Measurements from ENCODE around the gene SEC23B. TPM values are rescaled to one million over a fixed set of nuclear protein-coding genes. Genes with fewer than 3 reads are reported as not detected.

Gene SEC23B
- polyA plus RNA-seq, 1 of the 3 experiments (the other 2 are of a cell fraction), result 55.2 TPM

- Histone ChIP-seq H3K27me3 (ENCODE audit: insufficient read depth) (no peaks in the 10 kb centered on the region), H3K9me3 (no peaks in the 10 kb centered on the region), H3K4me3 (ENCODE audit: low read depth in 2 of 2, low read length in 1 of 2) (peak overlapping the region; percentile 94), H4K20me1 (ENCODE audit: insufficient read depth) (no peaks in the 10 kb centered on the region), H3K9ac (peak overlapping the region; percentile 90), H3K4me2 (peak overlapping the region; percentile 84), H3K9me2 (no peaks in the 10 kb centered on the region), H3K27ac (ENCODE audit: low read depth in 2 of 2, low read length in 1 of 2) (peak overlapping the region; percentile 96; a peak in 3 of 4 replicates), H3K4me1 (ENCODE audit: control insufficient read depth in 1 of 2, insufficient read depth in 2 of 2, low read depth in 1 of 2, low read length in 1 of 2) (peaks cover 0 to 7% of the 10 kb centered on the region in 2 experiments; a peak in 2 of 4 replicates), H3K79me2 (ENCODE audit: insufficient read depth) (peaks cover 39% of the 10 kb centered on the region), H3F3A (replicated peaks; ENCODE audit: insufficient read depth) (no peaks in the 10 kb centered on the region), H2AFZ (ENCODE audit: low read depth) (peak overlapping the region; percentile 85), H3K36me3 (replicated peaks in 1 of 2; ENCODE audit: control insufficient read depth in 1 of 2, insufficient read depth in 2 of 2, low read length in 1 of 2) (peaks cover 13 to 16% of the 10 kb centered on the region in 2 experiments)
- peak; percentile 85 for TF ChIP-seq POLR2AphosphoS5 (IDR thresholded peaks at IDR 0.05; ENCODE audit: low read depth, low read length)
- TF ChIP-seq CHD2 (IDR thresholded peaks at IDR 0.05; ENCODE audit: low read length, partially characterized antibody), result peak; percentile 53
- no peak for TF ChIP-seq TAF1 (IDR thresholded peaks at IDR 0.05; ENCODE audit: borderline replicate concordance, low read depth, low read length)
- no peak for TF ChIP-seq EP300 (IDR thresholded peaks at IDR 0.05; ENCODE audit: borderline replicate concordance in 1 of 2, low read depth in 1 of 2, low read length in 1 of 2)
- peak; percentile 94 for TF ChIP-seq MXI1 (IDR thresholded peaks at IDR 0.05; ENCODE audit: low read depth, low read length)
- peak; percentile 82 for TF ChIP-seq GABPA (IDR thresholded peaks at IDR 0.05; ENCODE audit: low read depth)
- TF ChIP-seq REST (IDR thresholded peaks at IDR 0.05; ENCODE audit: low read depth, low read length), result 0 out of 2 replicates have a peak, but pooled peaks have one; percentile 21
- peak; percentile 3; the same call in 1 of the 2 replicates for TF ChIP-seq RAD21 (IDR thresholded peaks at IDR 0.05; ENCODE audit: low read length)
- TF ChIP-seq MAX (IDR thresholded peaks at IDR 0.05; ENCODE audit: low read depth), result peak; percentile 86
- CTCF ChIA-PET, result interaction anchor here (1.0 to 1.9 kb wide), 4 partner anchors 8 to 54 kb away, joined by 3 to 4 read pairs (median 3); no protein-coding TSS in a partner anchor
- under 1% methylated on average over 15 of the region's 15 CpGs for WGBS (ENCODE audit: low lambda C conversion rate)
- POLR2A ChIA-PET, result interaction anchor here (0.6 to 2.0 kb wide), 12 partner anchors 8 to 1586 kb away, joined by 3 to 18 read pairs (median 4); partner anchors contain the start of genes CFAP61, CRNKL1, KAT14 and PET117
- peak; percentile 87 for DNase-seq
Observed at GRCh38 chr20:18466574-18466893, 41.2 kb upstream of the SEC23B start.

- peak within 1 kb of the TSS; percentile 96 for H3K27ac ChIP-seq (ENCODE audit: low read depth in 2 of 2, low read length in 1 of 2)
- H3K79me2 ChIP-seq (ENCODE audit: insufficient read depth), result peaks cover 39% of the 10 kb centered on the region
- peak within 1 kb of the TSS; percentile 84 for H3K4me2 ChIP-seq
- H3K9me3 ChIP-seq, result no peaks in the 10 kb centered on the region
- ChIA-PET CTCF (interaction anchor here (1.0 to 1.9 kb wide), 4 partner anchors 8 to 54 kb away, joined by 3 to 4 read pairs (median 3); no protein-coding TSS in a partner anchor), POLR2A (interaction anchor here (0.6 to 2.0 kb wide), 12 partner anchors 8 to 1585 kb away, joined by 3 to 18 read pairs (median 4); partner anchors contain the start of genes CFAP61, CRNKL1, KAT14 and PET117)
- no peaks in the 10 kb centered on the region for H3F3A ChIP-seq (replicated peaks; ENCODE audit: insufficient read depth)
- H3K4me1 ChIP-seq (ENCODE audit: control insufficient read depth in 1 of 2, insufficient read depth in 2 of 2, low read depth in 1 of 2, low read length in 1 of 2), result peaks cover 0 to 7% of the 10 kb centered on the region in 2 experiments; a peak in 2 of 4 replicates
- peak; percentile 95 for DNase-seq
- peaks cover 13 to 18% of the 10 kb centered on the region in 2 experiments for H3K36me3 ChIP-seq (replicated peaks in 1 of 2; ENCODE audit: control insufficient read depth in 1 of 2, insufficient read depth in 2 of 2, low read length in 1 of 2)
- no peaks in the 10 kb centered on the region for H3K9me2 ChIP-seq
- H3K4me3 ChIP-seq (ENCODE audit: low read depth in 2 of 2, low read length in 1 of 2), result peak within 1 kb of the TSS; percentile 94
- peak within 1 kb of the TSS; percentile 85 for H2AFZ ChIP-seq (ENCODE audit: low read depth)
- H3K27me3 ChIP-seq (ENCODE audit: insufficient read depth), result no peaks in the 10 kb centered on the region
- H3K9ac ChIP-seq, result peak within 1 kb of the TSS; percentile 90
- WGBS (ENCODE audit: low lambda C conversion rate), result under 1% methylated on average over 32 of the region's 57 CpGs
- no peaks in the 10 kb centered on the region for H4K20me1 ChIP-seq (ENCODE audit: insufficient read depth)
- peak; percentile 36 for TF ChIP-seq GABPA (IDR thresholded peaks at IDR 0.05; ENCODE audit: low read depth)
- TF ChIP-seq FOXM1 (IDR thresholded peaks at IDR 0.05; ENCODE audit: low read depth), result no peak
- TF ChIP-seq FOSL2 (IDR thresholded peaks at IDR 0.05; ENCODE audit: borderline replicate concordance, low read depth), result no peak
- no peak for TF ChIP-seq RFX5 (IDR thresholded peaks at IDR 0.05; ENCODE audit: low read length)
- no peak for TF ChIP-seq ZBTB33 (IDR thresholded peaks at IDR 0.05; ENCODE audit: borderline replicate concordance, low read depth)
- no peak for TF ChIP-seq MAX (IDR thresholded peaks at IDR 0.05; ENCODE audit: low read depth)
- no peak for TF ChIP-seq RXRA (IDR thresholded peaks at IDR 0.05; ENCODE audit: borderline replicate concordance, low read depth)
- peak; percentile 48; the same call in 1 of the 2 replicates for TF ChIP-seq YY1 (IDR thresholded peaks at IDR 0.05; ENCODE audit: low read depth)
- TF ChIP-seq FOXJ3 (CRISPR knock-in tag; IDR thresholded peaks at IDR 0.05), result no peak
- no peak for TF ChIP-seq MEF2A (IDR thresholded peaks at IDR 0.05; ENCODE audit: borderline replicate concordance, low read depth)
- TF ChIP-seq EP300 (IDR thresholded peaks at IDR 0.05; ENCODE audit: borderline replicate concordance in 1 of 2, low read depth in 1 of 2, low read length in 1 of 2), result 0 out of 4 replicates have a peak, but pooled peaks of 1 of the 2 experiments have one; percentile 7
Observed at GRCh38 chr20:18466894-18467730, 40.6 kb upstream of the SEC23B start, which contains the start of the genes DZANK1 and POLR3F. DZANK1 (minus strand) TSS chr20:18467030; CDS start chr20:18465358, 1,672 bp downstream. POLR3F (plus strand) TSS chr20:18467390; CDS start chr20:18467507, 117 bp downstream.

Measured in SK-N-SH (cell line).